GM18861 (cell line): ENCODE data around the gene PDE5A.

Source experiments
- ATAC-seq: cut with Tn5 transposase; IDR thresholded peaks from one replicate; pipeline ENCODE4 v1.9.1; 2021; ENCODE audit not compliant: unreplicated experiment

PDE5A gene

DNA sequence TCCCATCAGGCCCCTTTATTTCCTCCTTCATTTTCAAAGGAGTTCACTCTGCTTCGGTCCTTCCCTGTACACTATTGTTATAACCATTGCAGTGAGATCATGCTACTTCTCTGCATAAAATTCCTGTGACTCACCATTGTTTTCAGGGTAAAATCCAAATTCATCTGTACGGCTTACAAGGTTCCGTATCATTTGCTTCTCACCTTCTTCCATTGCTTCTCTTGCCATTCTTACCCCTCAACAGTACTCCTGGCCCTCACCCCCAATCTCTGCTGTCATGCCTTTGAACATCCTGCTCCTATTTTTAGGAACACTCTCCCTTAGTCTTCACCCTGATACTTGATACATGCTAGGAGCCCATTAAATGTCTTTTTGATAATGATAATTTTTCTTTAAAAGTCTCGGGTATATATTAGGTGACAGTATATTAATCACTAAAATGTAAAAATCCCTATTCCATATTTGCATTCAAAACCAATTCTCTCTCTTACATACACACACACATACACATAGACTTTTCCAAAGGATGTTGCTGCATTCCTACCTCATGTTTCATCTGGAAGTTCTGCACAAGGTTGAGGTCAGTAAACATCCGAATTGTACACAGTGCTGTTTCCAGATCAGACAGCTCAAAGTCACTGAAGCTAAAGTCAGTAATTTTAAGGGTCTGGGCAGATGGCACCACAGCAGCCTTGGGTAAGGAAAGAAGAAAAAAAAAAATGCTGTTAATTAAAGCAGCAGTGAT lies 103.4 kb downstream of the PDE5A start:
- ATAC-seq, result no peak

GRCh38 chr4:119523399-119523798 lies 105.2 kb downstream of the PDE5A start:
- ATAC-seq, result no peak

DNA sequence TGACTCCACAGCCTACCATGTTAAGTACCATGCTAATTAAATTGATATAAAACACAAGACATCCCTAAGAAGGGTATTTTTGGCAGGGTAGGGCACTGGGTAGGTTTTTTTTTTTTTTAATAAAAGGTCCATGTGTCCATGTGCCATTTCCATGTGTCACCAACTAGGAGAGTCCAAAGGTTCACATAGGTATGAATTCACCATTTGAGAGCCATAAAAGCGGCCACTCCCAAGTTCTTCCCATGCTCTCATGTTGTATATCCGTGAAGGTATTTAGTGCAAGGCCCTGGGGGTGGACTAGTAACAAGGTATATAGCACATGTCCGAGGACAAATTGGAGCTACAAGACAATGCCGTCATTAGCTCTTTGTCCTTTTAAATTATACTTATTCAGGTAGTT lies 107.3 kb downstream of the PDE5A start:
- no peak for ATAC-seq

GRCh38 chr4:119518915-119519410 lies 109.6 kb downstream of the PDE5A start:
- ATAC-seq, result no peak

DNA sequence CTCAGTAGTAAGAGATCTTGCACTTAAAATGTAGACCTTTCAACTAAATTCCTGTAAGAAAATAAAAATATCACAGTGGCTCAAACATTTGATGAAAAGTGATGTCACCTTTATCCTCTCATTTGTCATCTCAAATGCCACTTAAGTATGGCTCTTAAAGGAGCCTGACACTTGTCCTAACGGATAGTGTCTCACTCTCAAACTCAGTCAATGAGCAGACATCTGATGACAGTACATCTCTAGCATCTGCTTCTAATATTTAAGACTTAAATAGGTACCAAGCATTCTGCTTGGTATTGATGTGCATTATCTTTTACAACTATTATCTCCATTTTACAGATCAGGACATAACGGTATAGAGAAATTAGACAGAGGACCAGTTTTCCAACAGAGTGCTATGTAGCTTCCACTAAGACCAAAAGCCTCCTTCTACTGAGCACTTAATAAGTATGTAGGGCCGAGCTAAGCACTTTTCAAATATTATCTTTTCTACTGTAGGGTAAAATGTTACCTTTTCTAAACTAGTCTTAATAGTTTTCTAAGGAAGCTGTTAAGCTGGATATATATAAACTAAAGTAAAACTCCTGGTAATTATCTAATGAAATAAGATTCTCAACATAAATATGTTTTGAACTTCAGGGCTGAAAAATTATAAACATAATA lies 110.2 kb downstream of the PDE5A start:
- no peak for ATAC-seq

DNA sequence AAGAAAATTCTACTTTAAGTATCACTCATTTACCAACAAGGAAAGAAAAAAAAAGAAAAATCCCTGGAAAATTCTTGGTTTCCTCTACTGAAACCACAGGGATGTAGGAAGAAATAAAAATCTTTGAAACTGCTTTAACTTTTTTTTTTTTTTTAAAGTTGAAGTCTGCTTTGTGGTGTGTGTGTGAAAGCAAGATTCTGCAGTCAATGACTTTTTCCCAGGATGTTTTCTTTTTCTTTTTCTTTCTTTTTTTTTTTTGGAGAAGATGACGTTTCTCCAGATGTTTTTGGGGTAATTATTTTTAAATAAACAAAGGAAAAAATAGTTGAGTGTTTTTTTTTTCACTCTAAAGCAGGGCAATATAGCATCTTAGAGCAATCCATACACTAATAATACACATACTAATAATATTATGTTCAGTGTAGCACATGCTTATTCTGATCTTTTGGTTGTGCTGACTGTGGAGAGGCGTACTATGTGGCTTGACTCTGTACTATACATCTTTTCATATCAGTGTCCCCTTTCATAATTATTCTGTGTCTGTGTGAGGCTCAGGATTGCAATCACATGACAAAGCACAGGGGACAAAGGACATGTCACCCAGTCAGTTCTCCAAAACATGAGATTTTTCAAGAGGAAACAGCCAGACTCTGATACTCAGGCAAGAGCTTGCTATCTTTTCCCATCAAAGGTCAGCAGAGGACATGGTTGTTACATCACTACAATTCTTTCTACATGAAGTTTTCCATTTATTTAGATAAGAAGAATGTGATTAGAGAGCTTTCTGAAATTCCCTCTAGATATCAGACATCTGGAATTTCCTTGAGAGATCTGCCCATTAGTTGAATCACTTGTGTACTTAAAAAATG lies 111.0 kb downstream of the PDE5A start:
- no peak for ATAC-seq

DNA sequence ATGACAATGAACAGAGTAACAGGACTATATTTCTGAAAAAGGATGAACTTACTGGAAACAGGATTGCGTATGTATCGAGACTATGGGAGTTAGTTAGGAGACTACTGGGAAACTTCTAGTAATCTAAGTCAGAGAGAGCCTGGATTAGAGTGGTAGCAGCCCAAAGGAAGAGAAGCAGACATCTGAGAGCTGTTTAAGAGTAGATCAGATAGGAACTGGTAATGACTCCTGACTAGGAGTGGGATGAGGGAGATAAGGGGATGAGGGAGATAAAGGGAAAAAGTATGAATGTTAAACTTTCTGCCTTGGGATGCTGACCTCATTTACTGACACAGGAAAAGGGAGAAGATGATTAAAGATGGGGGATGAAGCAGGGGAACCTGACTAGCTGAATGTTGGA lies 116.2 kb downstream of the PDE5A start:
- no peak for ATAC-seq

- ATAC-seq, result no peak
Observed at GRCh38 chr4:119510395-119511149, 118.0 kb downstream of the PDE5A start.

DNA sequence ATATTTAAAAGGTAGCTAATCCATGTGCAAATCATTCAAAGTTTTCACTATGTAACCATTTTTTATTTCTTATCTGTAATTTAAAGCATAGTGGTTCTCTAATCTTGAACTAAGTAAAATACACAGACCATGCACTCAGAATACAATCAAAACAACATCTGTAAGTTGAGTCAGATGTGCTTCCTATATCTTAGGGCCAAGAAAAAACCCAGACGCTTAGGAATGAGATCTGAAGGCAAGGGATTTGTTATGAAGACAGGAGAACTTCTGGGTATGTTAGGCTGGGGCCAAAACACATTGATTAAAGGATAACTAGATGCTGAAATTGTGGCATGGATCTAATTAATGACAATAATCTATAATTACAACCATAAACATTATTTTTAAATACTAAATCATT lies 120.3 kb downstream of the PDE5A start:
- no peak for ATAC-seq

- ATAC-seq, result no peak
Observed at GRCh38 chr4:119506806-119507205, 121.8 kb downstream of the PDE5A start.

GRCh38 chr4:119504616-119505015 lies 124.0 kb downstream of the PDE5A start:
- ATAC-seq, result no peak

GRCh38 chr4:119501740-119502139 lies 126.9 kb downstream of the PDE5A start:
- ATAC-seq, result no peak

DNA sequence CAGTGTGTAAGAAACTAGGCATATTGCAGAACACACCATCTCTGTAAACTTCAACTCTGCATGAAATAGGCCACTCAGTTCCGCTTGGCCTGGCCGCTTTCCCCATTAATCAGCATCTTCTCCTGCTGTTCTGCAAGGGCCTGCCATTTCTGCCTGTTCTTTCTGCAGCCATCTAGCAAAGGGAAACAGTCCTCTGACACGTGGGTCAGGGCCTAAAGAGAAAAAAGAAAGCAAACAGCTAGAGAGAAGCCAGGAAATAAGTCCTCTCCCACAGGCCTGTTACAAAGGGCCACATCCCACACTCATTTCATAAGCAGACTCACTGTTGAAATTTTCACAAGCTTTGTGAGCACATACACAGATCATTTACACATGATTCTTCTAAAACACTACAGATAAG lies 130.1 kb downstream of the PDE5A start:
- no peak for ATAC-seq

GRCh38 chr4:119493886-119494285 lies 134.7 kb downstream of the PDE5A start:
- no peak for ATAC-seq

- ATAC-seq, result peak; percentile 44
Observed at GRCh38 chr4:119493419-119493818, 135.2 kb downstream of the PDE5A start.

DNA sequence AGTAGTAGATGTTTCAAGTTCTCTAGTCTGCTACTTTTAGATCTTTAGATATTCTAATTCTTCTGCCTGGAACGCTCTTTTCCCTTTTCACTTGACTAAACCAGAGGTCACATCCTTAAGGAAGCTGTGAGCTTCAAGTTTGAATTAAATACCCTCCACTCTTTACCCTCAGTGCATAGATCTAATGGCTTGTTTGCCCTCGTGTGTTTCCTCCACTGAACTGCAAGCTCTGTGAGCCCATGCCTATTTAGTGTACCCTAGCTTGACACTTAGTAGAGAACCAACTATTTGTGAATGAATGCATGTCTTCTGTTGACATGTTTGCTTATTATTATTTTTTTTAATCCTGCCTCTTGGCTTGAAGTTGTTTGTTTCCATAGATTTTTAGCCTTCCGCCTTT lies 138.3 kb downstream of the PDE5A start:
- ATAC-seq, result peak; percentile 44

DNA sequence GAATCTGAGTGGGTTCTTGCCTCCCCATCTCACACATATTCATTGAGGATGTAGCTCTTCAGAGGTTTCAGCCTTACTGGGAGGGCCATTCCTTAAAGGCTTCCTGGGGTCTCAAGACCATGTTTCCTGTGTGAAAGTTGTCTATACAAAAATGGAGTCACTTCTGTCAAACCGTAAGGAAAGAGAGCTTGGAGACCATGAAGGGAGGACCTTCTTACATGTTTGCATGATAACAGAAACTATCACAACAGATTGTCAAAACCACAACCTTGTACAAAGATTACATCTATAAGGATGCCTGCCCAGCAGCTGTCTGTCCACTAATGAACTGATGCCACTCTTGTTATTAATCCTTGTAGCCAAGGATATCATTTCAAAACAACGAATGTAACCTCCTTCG lies 139.3 kb downstream of the PDE5A start:
- no peak for ATAC-seq

GRCh38 chr4:119480331-119480730 lies 148.3 kb downstream of the PDE5A start:
- no peak for ATAC-seq

GRCh38 chr4:119479835-119480234 lies 148.8 kb downstream of the PDE5A start:
- no peak for ATAC-seq

DNA sequence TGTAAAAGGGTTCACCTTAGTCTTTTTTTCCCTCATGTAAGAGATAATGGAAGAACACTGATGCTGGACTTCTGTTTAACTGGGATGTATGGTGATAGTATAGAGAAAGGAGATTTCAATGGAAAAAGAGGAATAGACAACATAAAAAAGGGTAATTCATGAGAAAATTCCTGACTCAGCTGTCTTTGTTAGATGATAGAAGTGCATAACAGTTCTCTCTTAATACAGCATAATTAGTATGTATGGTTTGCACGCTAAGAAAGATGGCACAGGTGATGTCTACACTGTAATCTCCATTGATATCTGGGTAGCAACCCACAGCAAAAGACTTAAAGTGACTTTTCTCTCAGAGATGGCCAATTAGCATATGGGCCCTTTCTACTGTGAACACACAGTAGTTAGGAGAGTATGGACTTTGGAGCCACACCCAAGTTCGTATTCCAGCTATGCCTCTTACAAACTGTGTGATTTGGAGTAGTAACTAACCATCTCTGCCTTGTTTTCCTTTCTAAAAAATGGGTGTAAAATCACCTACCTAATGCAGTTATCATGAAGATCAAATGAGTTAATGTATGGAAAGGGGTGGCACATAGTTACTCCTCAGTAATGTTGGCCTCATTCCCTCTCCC lies 149.3 kb downstream of the PDE5A start:
- no peak for ATAC-seq
